Caco-2 (cell line): ENCODE measurements around the gene CLEC2A. TPM values are rescaled to one million over a fixed set of nuclear protein-coding genes. Genes with fewer than 3 reads are reported as not detected.

ENCODE experiments used
- BruUV-seq: library from RNA; stranded (reverse); fragments of 400-500 nt; replicated peaks from 2 replicates; lab custom pipeline; 2021; lab: Mats Ljungman, UMichigan
- CTCF ChIA-PET: fragments of 300-600 bp; sonication (Branson Sonifier 250); formaldehyde crosslinking; loops from one replicate; lab custom pipeline; 2022; ENCODE audit warnings: antibody characterized with exemption; lab: Charles Lee
- POLR2A ChIA-PET: fragments of 300-600 bp; sonication (Branson Sonifier 250); formaldehyde crosslinking; loops from one replicate; lab custom pipeline; 2022; ENCODE audit warnings: antibody characterized with exemption; lab: Charles Lee
- DNase-seq, 2 experiments: peaks; one replicate each; pipeline versions ENCODE4 v3.0.0 to v3.0.0-alpha.2; 2020 to 2022
- H3K27me3 ChIP-seq: replicated peaks from 2 replicates; pipeline ENCODE4 v1.6.0; 2011; ENCODE audit warnings: low read length; ENCODE audit not compliant: control insufficient read depth, insufficient read depth
- H3K36me3 ChIP-seq: 2 replicates; pipeline ENCODE4 v1.5.1; 2011; ENCODE audit warnings: low read length; ENCODE audit not compliant: control insufficient read depth, insufficient read depth
- H3K4me1 ChIP-seq: fragments of 250-450 bp; sonication (Bioruptor Pico); 2 replicates; pipeline ENCODE4 v1.5.1; 2020; ENCODE audit warnings: mild to moderate bottlenecking
- H3K4me3 ChIP-seq: 2 replicates; pipeline ENCODE4 v1.5.1; 2011; ENCODE audit warnings: low read depth, mild to moderate bottlenecking, control low read depth, low read length
- H3K9me3 ChIP-seq: fragments of 250-450 bp; sonication (Bioruptor Pico); 2 replicates; pipeline ENCODE4 v1.5.1; 2020; ENCODE audit warnings: mild to moderate bottlenecking, moderate library complexity
- H3K27ac Mint-ChIP-seq: one replicate; pipeline ENCODE4 v1.8.0; 2022; ENCODE audit warnings: mixed read lengths; ENCODE audit not compliant: unreplicated experiment
- H3K27me3 Mint-ChIP-seq: one replicate; pipeline ENCODE4 v1.8.0; 2022; ENCODE audit warnings: mixed read lengths; ENCODE audit not compliant: insufficient read depth, unreplicated experiment
- H3K36me3 Mint-ChIP-seq: one replicate; pipeline ENCODE4 v1.8.0; 2022; ENCODE audit warnings: mild to moderate bottlenecking, mixed read lengths; ENCODE audit not compliant: insufficient read depth, unreplicated experiment
- H3K4me1 Mint-ChIP-seq: one replicate; pipeline ENCODE4 v1.8.0; 2022; ENCODE audit warnings: low read depth, mixed read lengths; ENCODE audit not compliant: unreplicated experiment
- H3K4me3 Mint-ChIP-seq: one replicate; pipeline ENCODE4 v1.8.0; 2022; ENCODE audit warnings: mild to moderate bottlenecking, moderate library complexity, mixed read lengths; ENCODE audit not compliant: unreplicated experiment
- H3K9me3 Mint-ChIP-seq: one replicate; pipeline ENCODE4 v1.8.0; 2022; ENCODE audit warnings: mixed read lengths; ENCODE audit not compliant: unreplicated experiment
- intact Hi-C: fragments of 100-400 bp; cut with micrococcal nuclease; formaldehyde crosslinking; loops from one replicate; pipeline ENCODE4 v1.10.0; 2022; ENCODE audit not compliant: unreplicated experiment
- total RNA-seq: library from RNA; stranded (reverse); gene quantifications from 2 replicates; pipeline ENCODE4 v1.2.3, GENCODE V29; 2022
- TF ChIP-seq, protein P1 (sequence below), 2 experiments: fragments of 200-600 bp in 1 of 2; IDR thresholded peaks; 1 replicate in 1 of 2; 2 replicates in 1 of 2; pipeline versions ENCODE4 v1.5.1 to v1.8.0; 2011 to 2022; ENCODE audit warnings: antibody characterized with exemption in 1 of 2, control low read depth in 1 of 2, inconsistent platforms in 1 of 2, low read depth in 1 of 2, low read length in 1 of 2, mild to moderate bottlenecking in 1 of 2, moderate library complexity in 1 of 2; ENCODE audit not compliant: insufficient read depth in 1 of 2, severe bottlenecking in 1 of 2, unreplicated experiment in 1 of 2

CLEC2A gene
- total RNA-seq, 1 experiment from 2014 or later = not detected

DNA sequence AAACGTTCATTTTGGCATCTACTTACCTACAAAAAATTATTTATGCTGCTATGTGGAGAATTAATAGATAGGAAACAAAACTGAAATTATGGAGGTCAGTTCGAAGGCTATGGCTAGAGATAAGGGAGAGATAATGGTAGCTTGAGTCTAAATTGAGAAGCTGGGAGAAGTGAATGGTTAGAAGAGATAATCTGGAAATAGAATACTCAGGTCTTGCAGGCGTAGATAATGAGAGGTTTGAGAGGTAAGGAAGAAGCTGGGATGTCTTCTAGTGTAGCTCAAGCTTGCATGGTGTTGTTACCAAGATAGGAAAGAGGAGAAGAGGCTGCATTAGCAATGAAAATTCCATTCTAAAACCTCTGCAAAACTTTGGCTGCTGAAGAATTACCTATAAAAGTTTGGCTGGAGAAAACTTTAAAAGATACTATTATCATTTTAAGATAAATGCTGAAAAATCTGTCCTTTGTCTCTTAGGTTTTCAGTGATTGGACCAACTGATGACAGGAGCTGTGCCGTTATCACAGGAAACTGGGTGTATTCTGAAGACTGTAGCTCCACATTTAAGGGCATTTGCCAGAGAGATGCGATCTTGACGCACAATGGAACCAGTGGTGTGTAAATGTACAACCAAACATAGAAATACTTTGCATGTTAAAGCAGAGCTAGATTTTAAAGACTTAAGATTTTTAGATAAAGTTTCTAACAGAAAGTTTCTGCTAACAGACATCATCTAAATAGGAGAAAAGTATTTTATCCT is 36.8 kb downstream of the CLEC2A start:
- Mint-ChIP-seq H3K27ac (no peak overlapping the region), H3K36me3 (no peaks in the 10 kb centered on the region), H3K9me3 (no peaks in the 10 kb centered on the region), H3K4me3 (no peak overlapping the region), H3K4me1 (no peaks in the 10 kb centered on the region), H3K27me3 (peaks cover 16% of the 10 kb centered on the region)
- TF ChIP-seq, protein P1, sequence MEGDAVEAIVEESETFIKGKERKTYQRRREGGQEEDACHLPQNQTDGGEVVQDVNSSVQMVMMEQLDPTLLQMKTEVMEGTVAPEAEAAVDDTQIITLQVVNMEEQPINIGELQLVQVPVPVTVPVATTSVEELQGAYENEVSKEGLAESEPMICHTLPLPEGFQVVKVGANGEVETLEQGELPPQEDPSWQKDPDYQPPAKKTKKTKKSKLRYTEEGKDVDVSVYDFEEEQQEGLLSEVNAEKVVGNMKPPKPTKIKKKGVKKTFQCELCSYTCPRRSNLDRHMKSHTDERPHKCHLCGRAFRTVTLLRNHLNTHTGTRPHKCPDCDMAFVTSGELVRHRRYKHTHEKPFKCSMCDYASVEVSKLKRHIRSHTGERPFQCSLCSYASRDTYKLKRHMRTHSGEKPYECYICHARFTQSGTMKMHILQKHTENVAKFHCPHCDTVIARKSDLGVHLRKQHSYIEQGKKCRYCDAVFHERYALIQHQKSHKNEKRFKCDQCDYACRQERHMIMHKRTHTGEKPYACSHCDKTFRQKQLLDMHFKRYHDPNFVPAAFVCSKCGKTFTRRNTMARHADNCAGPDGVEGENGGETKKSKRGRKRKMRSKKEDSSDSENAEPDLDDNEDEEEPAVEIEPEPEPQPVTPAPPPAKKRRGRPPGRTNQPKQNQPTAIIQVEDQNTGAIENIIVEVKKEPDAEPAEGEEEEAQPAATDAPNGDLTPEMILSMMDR (IDR thresholded peaks at IDR 0.05; ENCODE audit: insufficient read depth in 1 of 2, low read depth in 1 of 2, low read length in 1 of 2, severe bottlenecking in 1 of 2, unreplicated experiment in 1 of 2) = no peak
- POLR2A ChIA-PET = no interaction called here
- Histone ChIP-seq H3K4me3 (no peak overlapping the region), H3K9me3 (no peaks in the 10 kb centered on the region), H3K4me1 (no peaks in the 10 kb centered on the region), H3K36me3 (no peaks in the 10 kb centered on the region), H3K27me3 (no peaks in the 10 kb centered on the region)
- CTCF ChIA-PET = no interaction called here
- intact Hi-C loops = no loop called here
- no peak for DNase-seq
- no TSS peak for BruUV-seq

DNA sequence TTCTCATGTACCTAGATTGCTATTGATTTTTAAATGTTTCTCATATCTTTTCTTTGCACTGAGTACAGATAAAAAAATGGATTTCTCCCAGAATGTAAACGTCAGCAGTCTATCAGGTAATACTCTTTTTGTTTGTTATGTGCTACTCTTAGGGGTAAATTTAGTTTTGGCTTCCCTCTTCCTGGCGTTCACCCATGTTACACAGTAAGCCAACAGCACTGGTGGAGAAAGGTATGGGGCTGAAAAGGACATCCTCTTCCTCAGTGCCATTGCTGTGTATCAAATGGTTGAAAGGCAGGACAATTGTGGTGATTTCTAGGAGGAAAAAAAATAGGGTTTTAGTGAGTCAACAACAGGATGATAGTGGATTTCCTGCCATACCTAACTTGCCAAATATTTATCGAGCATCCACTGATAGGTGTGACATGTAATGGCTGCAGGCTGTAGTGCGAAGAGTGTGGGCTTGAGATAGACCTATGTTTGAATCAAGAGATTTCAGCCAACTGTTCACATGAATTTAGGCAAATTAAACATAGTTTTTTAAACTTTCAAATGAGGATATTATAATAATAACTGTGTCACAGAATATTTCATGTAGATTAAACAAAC is 43.4 kb downstream of the CLEC2A start:
- Histone ChIP-seq H3K36me3 (no peaks in the 10 kb centered on the region), H3K9me3 (no peaks in the 10 kb centered on the region), H3K27me3 (no peaks in the 10 kb centered on the region), H3K4me1 (no peaks in the 10 kb centered on the region), H3K4me3 (no peak overlapping the region)
- Mint-ChIP-seq H3K4me1 (no peaks in the 10 kb centered on the region), H3K9me3 (no peaks in the 10 kb centered on the region), H3K27ac (no peak overlapping the region), H3K4me3 (no peak overlapping the region), H3K27me3 (peaks cover 10% of the 10 kb centered on the region), H3K36me3 (no peaks in the 10 kb centered on the region)
- TF ChIP-seq, protein P1 (IDR thresholded peaks at IDR 0.05; ENCODE audit: insufficient read depth in 1 of 2, low read depth in 1 of 2, low read length in 1 of 2, severe bottlenecking in 1 of 2, unreplicated experiment in 1 of 2) = no peak
- CTCF ChIA-PET = no interaction called here
- no peak for DNase-seq
- intact Hi-C loops = no loop called here
- BruUV-seq = no TSS peak
- POLR2A ChIA-PET = no interaction called here

DNA sequence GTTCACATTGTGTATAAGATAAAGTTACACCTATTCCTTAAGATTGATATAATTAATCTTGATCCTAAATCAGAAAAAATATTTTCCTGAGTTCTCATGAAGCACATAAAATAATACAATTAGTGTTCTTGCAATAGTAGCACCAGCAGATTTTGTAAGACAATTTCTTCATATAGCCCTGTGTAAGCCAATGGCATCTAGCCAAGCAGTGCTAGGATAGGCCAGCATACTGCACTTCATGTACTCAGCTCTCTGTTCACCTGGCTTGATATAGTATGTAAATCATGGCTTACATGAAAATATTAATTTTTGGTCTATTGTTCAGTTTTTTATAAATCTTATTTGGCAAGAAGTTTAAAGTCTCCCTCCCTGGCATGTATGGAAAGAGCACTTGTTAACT is 49.0 kb downstream of the CLEC2A start:
- H3K4me1 ChIP-seq = no peaks in the 10 kb centered on the region
- TF ChIP-seq, protein P1 (IDR thresholded peaks at IDR 0.05; ENCODE audit: insufficient read depth in 1 of 2, low read depth in 1 of 2, low read length in 1 of 2, severe bottlenecking in 1 of 2, unreplicated experiment in 1 of 2) = no peak
- Mint-ChIP-seq H3K36me3 (no peaks in the 10 kb centered on the region), H3K27ac (no peak overlapping the region), H3K9me3 (no peaks in the 10 kb centered on the region), H3K4me1 (no peaks in the 10 kb centered on the region), H3K4me3 (no peak overlapping the region), H3K27me3 (peaks cover 16% of the 10 kb centered on the region)
- no peak for DNase-seq
- ChIA-PET POLR2A (no interaction called here), CTCF (no interaction called here)
- no peak overlapping the region for H3K4me3 ChIP-seq
- H3K27me3 ChIP-seq = no peaks in the 10 kb centered on the region
- H3K36me3 ChIP-seq = no peaks in the 10 kb centered on the region
- H3K9me3 ChIP-seq = no peaks in the 10 kb centered on the region
- intact Hi-C loops = no loop called here
- no TSS peak for BruUV-seq
